GM12878 (cell line): ENCODE results near the gene NUBP1. TPM values are rescaled to one million over a fixed set of nuclear protein-coding genes. Genes with fewer than 3 reads are reported as not detected.

Source experiments
- CBFB ChIP-seq: IDR thresholded peaks from 2 replicates; pipeline ENCODE4 v1.6.1; 2016; ENCODE audit warnings: antibody characterized with exemption, low read depth
- CBX3 ChIP-seq: fragments of 200-600 bp; sonication (generic); IDR thresholded peaks from 2 replicates; pipeline ENCODE4 v1.6.1; 2016; ENCODE audit warnings: low read depth, borderline replicate concordance
- DPF2 ChIP-seq: fragments of 450-650 bp; IDR thresholded peaks from 2 replicates; pipeline ENCODE4 v1.6.1; 2017; ENCODE audit warnings: mild to moderate bottlenecking
- EED ChIP-seq: sonication (generic); IDR thresholded peaks from 2 replicates; pipeline ENCODE4 v1.6.1; 2016; ENCODE audit warnings: antibody characterized with exemption, low read depth
- EP300 ChIP-seq, 2 experiments: fragments of 150-350 bp in 1 of 2; IDR thresholded peaks; 2 replicates each; pipeline ENCODE4 v1.6.1; 2011 to 2012; ENCODE audit warnings: low read depth in 2 of 2, low read length in 2 of 2, borderline replicate concordance in 1 of 2, improper control_type of control experiment in 1 of 2, inconsistent platforms in 1 of 2; ENCODE audit not compliant: control insufficient read depth in 1 of 2
- FOXK2 ChIP-seq: fragments of 450-650 bp; IDR thresholded peaks from 2 replicates; pipeline ENCODE4 v1.6.1; 2017; ENCODE audit warnings: mild to moderate bottlenecking, moderate library complexity
- HDAC6 ChIP-seq: fragments of 200-600 bp; sonication (generic); IDR thresholded peaks from one replicate; pipeline ENCODE4 v1.8.0; 2017; ENCODE audit warnings: antibody characterized with exemption; ENCODE audit not compliant: unreplicated experiment
- IKZF1 ChIP-seq: fragments of 450-650 bp; conservative IDR thresholded peaks from 2 replicates; pipeline ENCODE4 v1.6.1; 2017; ENCODE audit warnings: antibody characterized with exemption, mild to moderate bottlenecking
- MEF2A ChIP-seq: IDR thresholded peaks from 2 replicates; pipeline ENCODE4 v1.6.1; 2011; ENCODE audit warnings: low read depth, mild to moderate bottlenecking, low read length, moderate library complexity; ENCODE audit not compliant: insufficient read depth
- MTA3 ChIP-seq: IDR thresholded peaks from 2 replicates; pipeline ENCODE4 v1.6.1; 2012; ENCODE audit warnings: low read length, inconsistent platforms, borderline replicate concordance
- MXI1 ChIP-seq: fragments of 150-350 bp; IDR thresholded peaks from 2 replicates; pipeline ENCODE4 v1.6.1; 2011; ENCODE audit warnings: low read depth, mild to moderate bottlenecking, inconsistent platforms, low read length, improper control_type of control experiment
- NR2F1 ChIP-seq: fragments of 450-650 bp; conservative IDR thresholded peaks from 2 replicates; pipeline ENCODE4 v1.6.1; 2017; ENCODE audit warnings: mild to moderate bottlenecking
- RBBP5 ChIP-seq: fragments of 200-600 bp; sonication (generic); conservative IDR thresholded peaks from 2 replicates; pipeline ENCODE4 v1.6.1; 2016
- SIX5 ChIP-seq: IDR thresholded peaks from 2 replicates; pipeline ENCODE4 v1.6.1; 2011; ENCODE audit warnings: mild to moderate bottlenecking, low read depth, low read length, moderate library complexity; ENCODE audit not compliant: severe bottlenecking
- SPI1 ChIP-seq: IDR thresholded peaks from 2 replicates; pipeline ENCODE4 v1.6.1; 2011; ENCODE audit warnings: low read depth, mild to moderate bottlenecking, low read length, moderate library complexity, borderline replicate concordance; ENCODE audit not compliant: insufficient read depth
- SRF ChIP-seq, 2 experiments: IDR thresholded peaks; 2 replicates each; pipeline ENCODE4 v1.6.1; 2011; ENCODE audit warnings: low read depth in 2 of 2, low read length in 2 of 2, mild to moderate bottlenecking in 1 of 2, moderate library complexity in 1 of 2
- YY1 ChIP-seq: IDR thresholded peaks from 2 replicates; pipeline ENCODE4 v1.6.1; 2011; ENCODE audit warnings: low read depth, mild to moderate bottlenecking, low read length
- ZBED1 ChIP-seq: IDR thresholded peaks from 2 replicates; pipeline ENCODE4 v1.6.1; 2016; ENCODE audit warnings: borderline replicate concordance
- polyA plus RNA-seq, 11 experiments: library from polyadenylated mRNA; depleted of rRNA in 4 of 11; unstranded in 6 of 11; stranded (reverse) in 5 of 11; fragments of >200 nt; fragmentation: Nextera tagmentation in 4 of 11; fragmentation: Illumina TruSeq in 1 of 11; extraction: Ambion mirVana in 4 of 11; extraction: Trizol in 1 of 11; gene quantifications; 1 replicate in 1 of 11; 2 replicates in 10 of 11; pipeline versions ENCODE4 v1.2.1 to v1.2.3, GENCODE V29; 2011 to 2016; ENCODE audit warnings: inconsistent platforms in 2 of 11, missing spikeins in 2 of 11, low read depth in 1 of 11
- total RNA-seq, 4 experiments: library from RNA; depleted of rRNA in 3 of 4; stranded (reverse); fragments of >200 nt in 3 of 4; fragmentation: Illumina TruSeq in 1 of 4; extraction: Trizol in 1 of 4; gene quantifications; 2 replicates each; pipeline versions ENCODE4 v1.2.1 to v1.2.3, GENCODE V29; 2013 to 2021
- TF ChIP-seq, protein P1 (sequence below): fragments of 450-650 bp; IDR thresholded peaks from 2 replicates; pipeline ENCODE4 v1.6.1; 2017; ENCODE audit warnings: mild to moderate bottlenecking, moderate library complexity
- TF ChIP-seq, protein P2 (sequence below): fragments of 450-650 bp; IDR thresholded peaks from 2 replicates; pipeline ENCODE4 v1.6.1; 2017; ENCODE audit warnings: low read depth, mild to moderate bottlenecking, moderate library complexity
- TF ChIP-seq, protein P3 (sequence below): fragments of 450-650 bp; IDR thresholded peaks from 2 replicates; pipeline ENCODE4 v1.6.1; 2016; ENCODE audit warnings: mild to moderate bottlenecking
- TF ChIP-seq, protein P4 (sequence below): fragments of 450-650 bp; IDR thresholded peaks from 2 replicates; pipeline ENCODE4 v1.6.1; 2017; ENCODE audit warnings: mild to moderate bottlenecking
- TF ChIP-seq, protein P5 (sequence below): IDR thresholded peaks from 2 replicates; pipeline ENCODE4 v1.6.1; 2011; ENCODE audit warnings: low read depth, mild to moderate bottlenecking, low read length, moderate library complexity, borderline replicate concordance; ENCODE audit errors: extremely low read depth

The NUBP1 gene
- total and polyA plus RNA-seq, 10 of the 15 experiments (the other 5 are each of a cell fraction or from before 2014, with no cell fraction given) = 31.0 to 74.9 (median 58.3) TPM

DNA sequence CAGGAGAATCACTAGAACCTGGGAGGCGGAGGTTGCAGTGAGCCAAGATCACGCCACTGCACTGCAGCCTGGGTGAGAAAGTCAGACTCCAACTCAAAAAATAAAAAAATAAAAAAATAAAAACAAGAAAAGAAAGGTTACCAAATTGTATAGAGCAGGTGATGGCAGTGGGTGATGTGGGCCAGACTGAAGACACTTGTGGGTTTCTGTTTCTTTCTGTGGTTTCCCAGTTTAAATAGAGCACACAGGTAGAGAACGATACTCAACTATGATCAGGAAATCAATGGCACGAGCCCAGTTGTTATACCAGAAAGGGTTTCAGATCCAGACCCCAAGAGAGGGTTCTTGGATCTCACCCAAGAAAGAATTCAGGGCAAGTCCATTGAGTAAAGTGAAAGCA is 32.6 kb downstream of the NUBP1 start (continued):
- TF ChIP-seq, protein P1, sequence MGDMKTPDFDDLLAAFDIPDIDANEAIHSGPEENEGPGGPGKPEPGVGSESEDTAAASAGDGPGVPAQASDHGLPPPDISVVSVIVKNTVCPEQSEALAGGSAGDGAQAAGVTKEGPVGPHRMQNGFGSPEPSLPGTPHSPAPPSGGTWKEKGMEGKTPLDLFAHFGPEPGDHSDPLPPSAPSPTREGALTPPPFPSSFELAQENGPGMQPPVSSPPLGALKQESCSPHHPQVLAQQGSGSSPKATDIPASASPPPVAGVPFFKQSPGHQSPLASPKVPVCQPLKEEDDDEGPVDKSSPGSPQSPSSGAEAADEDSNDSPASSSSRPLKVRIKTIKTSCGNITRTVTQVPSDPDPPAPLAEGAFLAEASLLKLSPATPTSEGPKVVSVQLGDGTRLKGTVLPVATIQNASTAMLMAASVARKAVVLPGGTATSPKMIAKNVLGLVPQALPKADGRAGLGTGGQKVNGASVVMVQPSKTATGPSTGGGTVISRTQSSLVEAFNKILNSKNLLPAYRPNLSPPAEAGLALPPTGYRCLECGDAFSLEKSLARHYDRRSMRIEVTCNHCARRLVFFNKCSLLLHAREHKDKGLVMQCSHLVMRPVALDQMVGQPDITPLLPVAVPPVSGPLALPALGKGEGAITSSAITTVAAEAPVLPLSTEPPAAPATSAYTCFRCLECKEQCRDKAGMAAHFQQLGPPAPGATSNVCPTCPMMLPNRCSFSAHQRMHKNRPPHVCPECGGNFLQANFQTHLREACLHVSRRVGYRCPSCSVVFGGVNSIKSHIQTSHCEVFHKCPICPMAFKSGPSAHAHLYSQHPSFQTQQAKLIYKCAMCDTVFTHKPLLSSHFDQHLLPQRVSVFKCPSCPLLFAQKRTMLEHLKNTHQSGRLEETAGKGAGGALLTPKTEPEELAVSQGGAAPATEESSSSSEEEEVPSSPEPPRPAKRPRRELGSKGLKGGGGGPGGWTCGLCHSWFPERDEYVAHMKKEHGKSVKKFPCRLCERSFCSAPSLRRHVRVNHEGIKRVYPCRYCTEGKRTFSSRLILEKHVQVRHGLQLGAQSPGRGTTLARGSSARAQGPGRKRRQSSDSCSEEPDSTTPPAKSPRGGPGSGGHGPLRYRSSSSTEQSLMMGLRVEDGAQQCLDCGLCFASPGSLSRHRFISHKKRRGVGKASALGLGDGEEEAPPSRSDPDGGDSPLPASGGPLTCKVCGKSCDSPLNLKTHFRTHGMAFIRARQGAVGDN = peak; percentile 35
- TF ChIP-seq CBFB (peak; percentile 95), NR2F1 (peak; percentile 92), CBX3 (no peak), SPI1 (no peak), SIX5 (no peak), ZBED1 (peak; percentile 51; the same call in 1 of the 2 replicates), RBBP5 (no peak), MEF2A (peak; percentile 89), FOXK2 (0 out of 2 replicates have a peak, but pooled peaks have one; percentile 10), HDAC6 (no peak), MXI1 (no peak), SRF (IDR thresholded peaks at IDR 0.05; ENCODE audit: low read depth in 2 of 2, low read length in 2 of 2) (no peak), MTA3 (peak; percentile 94), EED (peak; percentile 84), EP300 (IDR thresholded peaks at IDR 0.05; ENCODE audit: borderline replicate concordance in 1 of 2, control insufficient read depth in 1 of 2, low read depth in 2 of 2, low read length in 2 of 2) (peak; percentile 85), IKZF1 (peak; percentile 90), DPF2 (peak; percentile 64; the same call in 1 of the 2 replicates), YY1 (no peak)
- TF ChIP-seq, protein P2, sequence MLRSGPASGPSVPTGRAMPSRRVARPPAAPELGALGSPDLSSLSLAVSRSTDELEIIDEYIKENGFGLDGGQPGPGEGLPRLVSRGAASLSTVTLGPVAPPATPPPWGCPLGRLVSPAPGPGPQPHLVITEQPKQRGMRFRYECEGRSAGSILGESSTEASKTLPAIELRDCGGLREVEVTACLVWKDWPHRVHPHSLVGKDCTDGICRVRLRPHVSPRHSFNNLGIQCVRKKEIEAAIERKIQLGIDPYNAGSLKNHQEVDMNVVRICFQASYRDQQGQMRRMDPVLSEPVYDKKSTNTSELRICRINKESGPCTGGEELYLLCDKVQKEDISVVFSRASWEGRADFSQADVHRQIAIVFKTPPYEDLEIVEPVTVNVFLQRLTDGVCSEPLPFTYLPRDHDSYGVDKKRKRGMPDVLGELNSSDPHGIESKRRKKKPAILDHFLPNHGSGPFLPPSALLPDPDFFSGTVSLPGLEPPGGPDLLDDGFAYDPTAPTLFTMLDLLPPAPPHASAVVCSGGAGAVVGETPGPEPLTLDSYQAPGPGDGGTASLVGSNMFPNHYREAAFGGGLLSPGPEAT = peak; percentile 95
- TF ChIP-seq, protein P3, sequence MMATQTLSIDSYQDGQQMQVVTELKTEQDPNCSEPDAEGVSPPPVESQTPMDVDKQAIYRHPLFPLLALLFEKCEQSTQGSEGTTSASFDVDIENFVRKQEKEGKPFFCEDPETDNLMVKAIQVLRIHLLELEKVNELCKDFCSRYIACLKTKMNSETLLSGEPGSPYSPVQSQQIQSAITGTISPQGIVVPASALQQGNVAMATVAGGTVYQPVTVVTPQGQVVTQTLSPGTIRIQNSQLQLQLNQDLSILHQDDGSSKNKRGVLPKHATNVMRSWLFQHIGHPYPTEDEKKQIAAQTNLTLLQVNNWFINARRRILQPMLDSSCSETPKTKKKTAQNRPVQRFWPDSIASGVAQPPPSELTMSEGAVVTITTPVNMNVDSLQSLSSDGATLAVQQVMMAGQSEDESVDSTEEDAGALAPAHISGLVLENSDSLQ = 0 out of 2 replicates have a peak, but pooled peaks have one; percentile 27
- TF ChIP-seq, protein P4, sequence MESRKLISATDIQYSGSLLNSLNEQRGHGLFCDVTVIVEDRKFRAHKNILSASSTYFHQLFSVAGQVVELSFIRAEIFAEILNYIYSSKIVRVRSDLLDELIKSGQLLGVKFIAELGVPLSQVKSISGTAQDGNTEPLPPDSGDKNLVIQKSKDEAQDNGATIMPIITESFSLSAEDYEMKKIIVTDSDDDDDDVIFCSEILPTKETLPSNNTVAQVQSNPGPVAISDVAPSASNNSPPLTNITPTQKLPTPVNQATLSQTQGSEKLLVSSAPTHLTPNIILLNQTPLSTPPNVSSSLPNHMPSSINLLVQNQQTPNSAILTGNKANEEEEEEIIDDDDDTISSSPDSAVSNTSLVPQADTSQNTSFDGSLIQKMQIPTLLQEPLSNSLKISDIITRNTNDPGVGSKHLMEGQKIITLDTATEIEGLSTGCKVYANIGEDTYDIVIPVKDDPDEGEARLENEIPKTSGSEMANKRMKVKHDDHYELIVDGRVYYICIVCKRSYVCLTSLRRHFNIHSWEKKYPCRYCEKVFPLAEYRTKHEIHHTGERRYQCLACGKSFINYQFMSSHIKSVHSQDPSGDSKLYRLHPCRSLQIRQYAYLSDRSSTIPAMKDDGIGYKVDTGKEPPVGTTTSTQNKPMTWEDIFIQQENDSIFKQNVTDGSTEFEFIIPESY = no peak
- TF ChIP-seq, protein P5, sequence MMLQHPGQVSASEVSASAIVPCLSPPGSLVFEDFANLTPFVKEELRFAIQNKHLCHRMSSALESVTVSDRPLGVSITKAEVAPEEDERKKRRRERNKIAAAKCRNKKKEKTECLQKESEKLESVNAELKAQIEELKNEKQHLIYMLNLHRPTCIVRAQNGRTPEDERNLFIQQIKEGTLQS = no peak
